K562 (cell line): ENCODE results near the gene VWA2.

Experiments
- CHD1 ChIP-seq: fragments of 200-600 bp; sonication (generic); IDR thresholded peaks from one replicate; pipeline ENCODE4 v1.6.1; 2012; ENCODE audit warnings: mild to moderate bottlenecking, moderate library complexity, low read length, inconsistent platforms
- CHD2 ChIP-seq: IDR thresholded peaks from 2 replicates; pipeline ENCODE4 v1.6.1; 2011; ENCODE audit warnings: low read depth, low read length
- CTCF ChIP-seq, 3 experiments: IDR thresholded peaks in 2 of 3; conservative IDR thresholded peaks in 1 of 3; 2 replicates each; pipeline ENCODE4 v1.5.1; 2011 to 2012; ENCODE audit warnings: low read length in 3 of 3, mild to moderate bottlenecking in 3 of 3, control low read depth in 2 of 3, improper control_type of control experiment in 1 of 3, inconsistent platforms in 1 of 3, low read depth in 1 of 3, mixed read lengths in 1 of 3, moderate library complexity in 1 of 3; ENCODE audit not compliant: insufficient read depth in 2 of 3
- EZH2 ChIP-seq: IDR thresholded peaks from 2 replicates; pipeline ENCODE4 v1.6.1; 2012; ENCODE audit warnings: low read depth, mild to moderate bottlenecking, inconsistent platforms, low read length, borderline replicate concordance
- HDAC2 ChIP-seq: fragments of 450-650 bp; IDR thresholded peaks from 2 replicates; pipeline ENCODE4 v1.6.1; 2016; ENCODE audit warnings: mild to moderate bottlenecking
- HDAC6 ChIP-seq: IDR thresholded peaks from 2 replicates; pipeline ENCODE4 v1.6.1; 2012; ENCODE audit warnings: low read depth, mild to moderate bottlenecking, control low read depth, inconsistent platforms, low read length, moderate library complexity
- RFX5 ChIP-seq: IDR thresholded peaks from 2 replicates; pipeline ENCODE4 v1.6.1; 2011; ENCODE audit warnings: low read depth, mild to moderate bottlenecking, improper control_type of control experiment, low read length
- SRF ChIP-seq, 2 experiments: fragments of 250-450, 450-650 bp in 1 of 2; sonication (Bioruptor Pico) in 1 of 2; sonication (generic) in 1 of 2; formaldehyde crosslinking; IDR thresholded peaks; 2 replicates each; pipeline versions ENCODE4 v1.5.0 to v1.5.1; 2020 to 2022; ENCODE audit warnings: mild to moderate bottlenecking in 1 of 2, missing genetic modification reagents in 1 of 2
- ZNF23 ChIP-seq: fragments of 250-450 bp; sonication (Bioruptor Pico); IDR thresholded peaks from 2 replicates; pipeline ENCODE4 v1.4.0; 2020; ENCODE audit warnings: mild to moderate bottlenecking
- ZNF507 ChIP-seq: conservative IDR thresholded peaks from 2 replicates; pipeline ENCODE4 v1.6.1; 2017; ENCODE audit warnings: missing genetic modification characterization, missing compliant biosample characterization
- ZNF707 ChIP-seq: fragments of 250-450 bp; sonication (Bioruptor Pico); conservative IDR thresholded peaks from 2 replicates; pipeline ENCODE4 v1.8.0; 2022; ENCODE audit warnings: inconsistent platforms, mild to moderate bottlenecking, moderate library complexity
- ZNF76 ChIP-seq: fragments of 250-450 bp; sonication (Bioruptor Pico); IDR thresholded peaks from 2 replicates; pipeline ENCODE4 v1.4.0; 2020; ENCODE audit warnings: mild to moderate bottlenecking, moderate library complexity, borderline replicate concordance
- TF ChIP-seq, protein P1 (sequence below), 2 experiments: fragments of 450-650 bp in 1 of 2; IDR thresholded peaks; 2 replicates each; pipeline ENCODE4 v1.6.1; 2011 to 2017; ENCODE audit warnings: low read depth in 2 of 2, antibody characterized with exemption in 1 of 2, borderline replicate concordance in 1 of 2, low read length in 1 of 2, mild to moderate bottlenecking in 1 of 2, mixed read lengths in 1 of 2; ENCODE audit not compliant: control insufficient read depth in 1 of 2

- TF ChIP-seq ZNF707 (CRISPR knock-in tag): no peak
- no peak for TF ChIP-seq SRF (CRISPR knock-in tag; IDR thresholded peaks at IDR 0.05)
- TF ChIP-seq HDAC2: no peak
- no peak for TF ChIP-seq CHD1
- TF ChIP-seq CTCF (IDR thresholded peaks at IDR 0.05 in 2 of 3, conservative IDR thresholded peaks at IDR 0.05 in 1 of 3; ENCODE audit: insufficient read depth in 2 of 3, low read depth in 1 of 3, low read length in 3 of 3): no peak
- no peak for TF ChIP-seq ZNF507 (tag)
- TF ChIP-seq, protein P1, sequence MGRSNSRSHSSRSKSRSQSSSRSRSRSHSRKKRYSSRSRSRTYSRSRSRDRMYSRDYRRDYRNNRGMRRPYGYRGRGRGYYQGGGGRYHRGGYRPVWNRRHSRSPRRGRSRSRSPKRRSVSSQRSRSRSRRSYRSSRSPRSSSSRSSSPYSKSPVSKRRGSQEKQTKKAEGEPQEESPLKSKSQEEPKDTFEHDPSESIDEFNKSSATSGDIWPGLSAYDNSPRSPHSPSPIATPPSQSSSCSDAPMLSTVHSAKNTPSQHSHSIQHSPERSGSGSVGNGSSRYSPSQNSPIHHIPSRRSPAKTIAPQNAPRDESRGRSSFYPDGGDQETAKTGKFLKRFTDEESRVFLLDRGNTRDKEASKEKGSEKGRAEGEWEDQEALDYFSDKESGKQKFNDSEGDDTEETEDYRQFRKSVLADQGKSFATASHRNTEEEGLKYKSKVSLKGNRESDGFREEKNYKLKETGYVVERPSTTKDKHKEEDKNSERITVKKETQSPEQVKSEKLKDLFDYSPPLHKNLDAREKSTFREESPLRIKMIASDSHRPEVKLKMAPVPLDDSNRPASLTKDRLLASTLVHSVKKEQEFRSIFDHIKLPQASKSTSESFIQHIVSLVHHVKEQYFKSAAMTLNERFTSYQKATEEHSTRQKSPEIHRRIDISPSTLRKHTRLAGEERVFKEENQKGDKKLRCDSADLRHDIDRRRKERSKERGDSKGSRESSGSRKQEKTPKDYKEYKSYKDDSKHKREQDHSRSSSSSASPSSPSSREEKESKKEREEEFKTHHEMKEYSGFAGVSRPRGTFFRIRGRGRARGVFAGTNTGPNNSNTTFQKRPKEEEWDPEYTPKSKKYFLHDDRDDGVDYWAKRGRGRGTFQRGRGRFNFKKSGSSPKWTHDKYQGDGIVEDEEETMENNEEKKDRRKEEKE (IDR thresholded peaks at IDR 0.05; ENCODE audit: borderline replicate concordance in 1 of 2, control insufficient read depth in 1 of 2, low read depth in 2 of 2, low read length in 1 of 2): no peak
- no peak for TF ChIP-seq ZNF23 (CRISPR knock-in tag)
- no peak for TF ChIP-seq EZH2
- TF ChIP-seq RFX5: no peak
- TF ChIP-seq HDAC6: no peak
- no peak for TF ChIP-seq ZNF76
- TF ChIP-seq CHD2: no peak
Measured at GRCh38 chr10:114206902-114207301, 32.2 kb upstream of the VWA2 start.
